ENCODE results near the gene ALG5. TPM values are rescaled to one million over a fixed set of nuclear protein-coding genes. Genes with fewer than 3 reads are reported as not detected.
A peak's percentile ranks its signal among the peaks of the same experiment; 100 is the strongest.

Gene ALG5
- total RNA-seq, 3 donors from 2014 or later = 24.0 to 38.6 (median 30.1) TPM

GRCh38 chr13:36919833-36920615 lies 79.1 kb downstream of the ALG5 start, which contains the start of gene SMAD9:
TSS of gene SMAD9 (minus strand) at chr13:36920238. CDS start at chr13:36879689, 40,549 bp downstream.
- DNase-seq (peak; percentile 71 to 89 (median 81)), ATAC-seq (peak; percentile 73)
- Histone ChIP-seq H3K36me3 (ENCODE audit: low read depth) (no peaks in the 10 kb centered on the region), H3K4me3 (peak within 1 kb of the TSS; percentile 25), H3K4me1 (ENCODE audit: low read depth) (peaks cover 6% of the 10 kb centered on the region), H3K9me3 (no peaks in the 10 kb centered on the region)
- TF ChIP-seq CTCF (IDR thresholded peaks at IDR 0.05) = no peak
- intact Hi-C loops (cut with DNase I, micrococcal nuclease) = no loop called here

GRCh38 chr13:36919171-36919832 lies 79.8 kb downstream of the ALG5 start:
- intact Hi-C loops (cut with DNase I, micrococcal nuclease) = no loop called here
- Histone ChIP-seq H3K4me3 (peak overlapping the region; percentile 25), H3K36me3 (ENCODE audit: low read depth) (no peaks in the 10 kb centered on the region), H3K4me1 (ENCODE audit: low read depth) (peaks cover 6% of the 10 kb centered on the region), H3K9me3 (no peaks in the 10 kb centered on the region)
- peak; percentile 41 for ATAC-seq
- peak in 2 of 3 donors; percentile 35 to 49 for DNase-seq
- TF ChIP-seq CTCF (IDR thresholded peaks at IDR 0.05) = no peak

- no peaks in the 10 kb centered on the region for H3K36me3 ChIP-seq (ENCODE audit: low read depth)
- H3K9me3 ChIP-seq = no peaks in the 10 kb centered on the region
- H3K4me3 ChIP-seq = no peak overlapping the region
- intact Hi-C loops (cut with DNase I, micrococcal nuclease) = no loop called here
- TF ChIP-seq CTCF (IDR thresholded peaks at IDR 0.05) = no peak
- no peak for ATAC-seq
- peaks cover 6% of the 10 kb centered on the region for H3K4me1 ChIP-seq (ENCODE audit: low read depth)
- DNase-seq = no peak
Observed at GRCh38 chr13:36918246-36919131, 80.7 kb downstream of the ALG5 start.

- no peak for DNase-seq
- Histone ChIP-seq H3K9me3 (no peaks in the 10 kb centered on the region), H3K4me3 (no peak overlapping the region), H3K36me3 (ENCODE audit: low read depth) (no peaks in the 10 kb centered on the region), H3K4me1 (ENCODE audit: low read depth) (peaks cover 6% of the 10 kb centered on the region)
- intact Hi-C loops (cut with DNase I, micrococcal nuclease) = no loop called here
- ATAC-seq = no peak
- TF ChIP-seq CTCF (IDR thresholded peaks at IDR 0.05) = no peak
Observed at GRCh38 chr13:36917311-36917710, 81.8 kb downstream of the ALG5 start.

- peaks cover 6% of the 10 kb centered on the region for H3K4me1 ChIP-seq (ENCODE audit: low read depth)
- intact Hi-C loops (cut with DNase I, micrococcal nuclease) = no loop called here
- H3K36me3 ChIP-seq (ENCODE audit: low read depth) = no peaks in the 10 kb centered on the region
- no peak for TF ChIP-seq CTCF (IDR thresholded peaks at IDR 0.05)
- H3K4me3 ChIP-seq = no peak overlapping the region
- no peaks in the 10 kb centered on the region for H3K9me3 ChIP-seq
- DNase-seq (no peak), ATAC-seq (no peak)
Observed at GRCh38 chr13:36915896-36916640, 83.1 kb downstream of the ALG5 start.

Data from mucosa of descending colon (tissue), 3 donors.